ENCODE data around the gene SRL.

DNA sequence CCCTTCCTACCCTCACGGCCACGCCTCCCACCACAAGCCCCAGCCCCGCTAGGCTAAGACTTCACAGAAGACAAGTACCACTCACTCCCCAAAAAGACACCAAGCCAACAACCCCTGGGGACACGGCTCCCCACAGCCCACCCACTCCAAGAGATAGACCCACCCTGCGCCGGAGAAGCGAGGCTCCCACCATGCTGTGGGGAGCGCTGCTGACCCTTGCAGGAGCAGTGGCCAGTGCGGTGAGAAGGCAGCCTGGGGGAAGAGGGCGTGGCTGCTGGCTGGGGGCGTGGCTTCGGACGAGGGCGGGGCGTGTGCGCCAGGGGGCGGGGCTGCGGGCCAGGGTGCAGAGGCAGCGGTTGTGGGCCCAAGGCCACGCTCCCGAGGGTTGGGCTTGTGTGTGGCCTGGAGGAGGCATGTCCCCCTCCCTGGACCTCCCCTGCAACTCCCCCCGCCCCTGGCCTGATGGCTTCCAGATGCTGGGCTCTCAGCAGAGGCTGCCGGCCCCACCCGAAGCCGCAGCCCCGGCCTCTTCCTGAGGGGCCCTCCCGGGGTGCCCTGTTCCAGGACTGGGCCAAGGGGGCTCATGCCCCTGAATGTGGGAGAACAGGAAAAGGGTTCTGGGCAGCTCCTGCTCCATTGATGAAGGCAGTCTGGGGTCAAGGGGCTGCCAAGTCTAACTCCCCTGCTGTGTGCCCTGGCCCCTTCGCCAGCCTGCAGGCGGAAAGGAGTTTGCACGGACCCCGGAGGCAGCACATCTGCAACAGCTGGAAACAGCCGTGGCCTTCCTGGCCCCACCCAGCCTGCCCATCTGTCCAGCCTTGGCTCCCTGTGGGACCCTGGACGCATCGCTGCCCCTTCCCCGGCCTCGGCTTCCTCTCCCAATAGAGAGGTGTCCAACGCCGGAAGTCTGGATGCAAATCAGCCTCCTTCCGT is 21.9 kb upstream of the SRL start:
- TF ChIP-seq, protein P1, sequence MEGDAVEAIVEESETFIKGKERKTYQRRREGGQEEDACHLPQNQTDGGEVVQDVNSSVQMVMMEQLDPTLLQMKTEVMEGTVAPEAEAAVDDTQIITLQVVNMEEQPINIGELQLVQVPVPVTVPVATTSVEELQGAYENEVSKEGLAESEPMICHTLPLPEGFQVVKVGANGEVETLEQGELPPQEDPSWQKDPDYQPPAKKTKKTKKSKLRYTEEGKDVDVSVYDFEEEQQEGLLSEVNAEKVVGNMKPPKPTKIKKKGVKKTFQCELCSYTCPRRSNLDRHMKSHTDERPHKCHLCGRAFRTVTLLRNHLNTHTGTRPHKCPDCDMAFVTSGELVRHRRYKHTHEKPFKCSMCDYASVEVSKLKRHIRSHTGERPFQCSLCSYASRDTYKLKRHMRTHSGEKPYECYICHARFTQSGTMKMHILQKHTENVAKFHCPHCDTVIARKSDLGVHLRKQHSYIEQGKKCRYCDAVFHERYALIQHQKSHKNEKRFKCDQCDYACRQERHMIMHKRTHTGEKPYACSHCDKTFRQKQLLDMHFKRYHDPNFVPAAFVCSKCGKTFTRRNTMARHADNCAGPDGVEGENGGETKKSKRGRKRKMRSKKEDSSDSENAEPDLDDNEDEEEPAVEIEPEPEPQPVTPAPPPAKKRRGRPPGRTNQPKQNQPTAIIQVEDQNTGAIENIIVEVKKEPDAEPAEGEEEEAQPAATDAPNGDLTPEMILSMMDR (IDR thresholded peaks at IDR 0.05; ENCODE audit: low read depth, low read length, poor library complexity, severe bottlenecking): no peak
- no peak for TF ChIP-seq EZH2phosphoT487 (IDR thresholded peaks at IDR 0.05; ENCODE audit: borderline replicate concordance, low read length)

Data from DOHH2 (cell line).